GM19328 (cell line): ENCODE data around the gene PDZD2.
"Not testable (repeated sequence)": the region's sequence is repeated elsewhere in the genome, so short reads cannot be mapped to it uniquely, and the experiment has no call there.

Experiments used
- ATAC-seq: cut with Tn5 transposase; IDR thresholded peaks from one replicate; pipeline ENCODE4 v1.9.1; 2021; ENCODE audit warnings: mild to moderate bottlenecking, moderate library complexity; ENCODE audit not compliant: unreplicated experiment

Gene PDZD2

DNA sequence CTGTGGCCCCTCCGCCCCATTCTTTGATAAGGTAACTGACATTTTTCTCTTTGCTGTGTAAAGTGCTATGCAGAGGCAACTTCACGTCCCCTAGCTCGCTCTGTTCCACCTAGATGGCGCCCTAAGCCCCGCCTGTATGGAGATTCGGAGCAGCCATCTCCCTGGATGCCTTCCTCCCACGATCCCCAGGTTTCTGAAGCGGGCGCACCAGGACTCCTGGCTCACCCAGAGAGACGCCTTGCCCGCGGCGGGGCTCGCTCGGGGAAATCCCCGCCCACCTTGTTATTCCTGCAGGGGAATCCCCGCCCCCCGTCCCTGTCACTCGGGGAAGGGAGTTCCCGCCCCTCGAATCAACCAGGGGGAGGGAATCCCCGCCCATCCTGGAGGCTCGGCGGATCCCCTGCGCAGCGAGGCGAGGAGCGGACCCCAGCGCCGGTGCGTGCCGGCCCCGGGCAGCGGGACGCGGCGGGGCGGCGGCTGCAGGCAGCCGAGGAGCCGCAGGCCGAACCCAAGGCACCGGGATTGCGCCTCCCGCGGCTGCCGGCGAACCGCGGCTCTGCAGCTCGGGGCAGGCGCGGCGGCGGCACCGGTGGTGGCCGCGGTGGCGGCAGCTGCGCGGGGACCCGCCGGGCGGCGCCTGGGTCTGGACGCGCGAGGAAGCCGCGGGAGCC is at the start of gene PDZD2:
Gene PDZD2 (plus strand): TSS at position 384 of the 671 bp plus-strand sequence.
- ATAC-seq: peak; percentile 66

- no peak for ATAC-seq
Observed at GRCh38 chr5:31593665-31594064, 45.3 kb upstream of the PDZD2 start.

GRCh38 chr5:31596354-31596753 is 42.6 kb upstream of the PDZD2 start:
- no peak for ATAC-seq

DNA sequence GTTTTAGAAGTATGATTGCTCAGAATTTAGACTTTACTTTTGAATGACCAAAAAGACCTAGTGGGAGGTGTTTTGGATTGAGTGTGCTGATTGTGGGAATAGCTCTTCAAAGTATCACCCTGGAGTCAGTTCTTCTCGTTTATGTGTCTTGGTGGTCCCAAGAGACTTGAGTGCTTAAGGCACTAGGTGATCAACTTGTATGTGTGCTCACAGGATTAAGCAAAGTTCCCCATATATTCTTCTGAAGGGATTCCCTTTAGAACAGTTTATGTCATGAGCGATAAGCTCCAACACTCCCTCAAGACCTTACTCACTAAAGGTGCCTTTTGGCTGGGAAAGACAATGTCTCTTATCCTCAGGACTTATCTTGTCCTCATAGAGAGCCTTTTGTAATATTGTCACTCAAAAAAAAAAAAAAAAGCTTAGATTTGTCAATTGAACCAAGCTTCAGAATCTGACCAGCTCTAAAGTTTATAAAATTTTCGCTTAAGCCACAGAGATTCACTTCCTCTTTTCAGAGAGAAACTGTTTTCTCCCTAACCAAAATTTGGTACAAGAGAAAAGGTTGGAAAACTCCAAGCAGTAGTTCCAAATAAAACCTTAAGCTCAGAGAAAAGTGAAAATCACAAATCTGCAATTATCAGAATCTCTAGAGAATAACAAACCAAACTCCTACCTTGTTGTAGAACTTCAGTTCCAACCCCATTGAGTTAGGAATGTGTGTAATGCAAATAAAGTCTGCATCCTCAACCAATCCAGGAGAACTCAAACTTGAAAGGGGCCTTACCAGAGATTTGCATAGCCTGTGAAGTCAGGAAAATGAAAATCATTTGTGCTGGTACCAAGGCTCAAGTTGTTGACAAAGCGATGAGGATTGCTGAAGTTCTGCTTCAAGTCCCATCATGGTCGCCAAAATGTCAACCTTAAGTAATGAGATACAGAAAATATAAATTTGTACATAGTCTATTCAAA is 40.0 kb upstream of the PDZD2 start:
- no peak for ATAC-seq

GRCh38 chr5:31602305-31602704 is 36.6 kb upstream of the PDZD2 start:
- ATAC-seq: not testable (repeated sequence)

DNA sequence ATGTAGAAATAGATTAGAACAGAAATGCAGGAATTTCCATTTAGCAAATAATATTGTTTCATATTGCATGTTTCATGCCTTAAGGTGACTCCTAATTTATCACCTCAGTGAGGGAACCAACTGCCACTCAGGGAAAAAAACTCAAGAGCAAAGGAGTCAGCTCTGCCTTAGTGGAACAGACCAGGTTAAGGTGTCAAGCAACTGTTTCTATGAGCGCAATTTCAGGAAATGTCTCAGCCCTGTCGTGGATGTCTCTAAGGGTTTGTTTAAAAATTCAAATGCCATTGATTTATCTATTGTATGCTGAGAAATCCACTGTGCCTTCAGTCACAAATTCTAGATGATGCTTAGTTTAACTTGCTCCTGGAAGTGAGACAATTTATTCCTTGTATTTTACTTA is 34.7 kb upstream of the PDZD2 start:
- no peak for ATAC-seq

- no peak for ATAC-seq
Observed at GRCh38 chr5:31604644-31605043, 34.3 kb upstream of the PDZD2 start.

- ATAC-seq: no peak
Observed at GRCh38 chr5:31605920-31606319, 33.0 kb upstream of the PDZD2 start.

GRCh38 chr5:31607546-31607945 is 31.4 kb upstream of the PDZD2 start:
- no peak for ATAC-seq

GRCh38 chr5:31611002-31611401 is 27.9 kb upstream of the PDZD2 start:
- ATAC-seq: no peak

DNA sequence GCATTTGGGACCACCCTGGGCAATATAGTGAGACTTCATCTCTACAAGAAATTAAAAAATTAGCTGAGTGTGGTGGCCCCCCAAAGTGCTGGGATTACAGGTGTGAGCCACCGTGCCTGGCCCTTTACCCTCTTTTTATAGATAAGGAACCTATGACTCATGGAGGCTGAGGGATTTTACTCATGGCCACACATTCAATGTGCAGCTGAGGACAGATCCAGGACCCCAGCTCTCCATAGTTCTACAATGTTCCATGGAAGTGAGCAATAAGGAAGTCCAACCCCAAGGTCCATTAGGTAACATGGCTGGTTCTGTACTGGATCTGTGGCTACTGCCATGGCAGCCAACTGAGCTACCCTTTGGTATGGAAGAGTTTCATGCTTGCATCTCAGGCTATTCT is 25.3 kb upstream of the PDZD2 start:
- ATAC-seq: no peak

DNA sequence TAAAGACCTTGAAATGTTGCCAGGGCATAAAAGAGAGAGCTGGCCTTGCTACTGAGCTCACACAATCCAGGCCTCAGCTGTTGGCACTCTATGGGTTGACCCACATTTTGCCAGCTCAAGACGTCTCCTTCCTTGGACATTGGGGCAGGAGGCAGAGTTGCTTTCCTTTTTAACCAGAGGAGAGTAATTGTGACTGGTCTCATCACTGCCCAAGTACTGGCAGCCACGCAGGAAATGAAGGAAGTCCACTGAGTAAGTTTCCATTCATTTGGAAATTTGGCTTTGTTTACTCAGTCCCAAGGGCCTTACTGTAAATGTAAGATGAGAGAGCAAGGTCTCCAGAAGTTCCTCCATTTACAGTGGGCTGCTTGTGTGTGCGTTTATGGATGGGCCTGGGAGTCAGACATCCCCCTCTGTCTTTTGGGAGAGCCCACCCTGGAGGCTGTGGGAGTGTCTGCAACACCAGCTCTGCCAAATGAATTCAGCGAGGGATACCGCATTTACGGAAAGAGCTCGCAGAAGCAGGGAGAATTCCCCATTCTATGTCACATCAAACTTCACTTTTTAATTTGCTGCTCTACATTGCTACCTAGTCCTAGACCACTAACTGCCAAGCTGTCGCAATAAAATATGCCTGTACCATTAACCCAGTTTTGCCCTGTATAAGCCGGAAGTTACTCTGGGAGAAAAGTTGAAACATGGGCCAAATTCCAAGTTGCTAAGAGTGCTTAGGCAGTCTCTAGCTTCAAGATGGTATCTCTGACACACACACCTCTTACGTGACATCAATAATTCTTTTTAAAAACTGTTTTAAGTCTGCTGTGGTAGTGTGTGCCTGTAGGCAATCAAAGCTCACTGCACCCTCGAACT is 24.5 kb upstream of the PDZD2 start:
- no peak for ATAC-seq

DNA sequence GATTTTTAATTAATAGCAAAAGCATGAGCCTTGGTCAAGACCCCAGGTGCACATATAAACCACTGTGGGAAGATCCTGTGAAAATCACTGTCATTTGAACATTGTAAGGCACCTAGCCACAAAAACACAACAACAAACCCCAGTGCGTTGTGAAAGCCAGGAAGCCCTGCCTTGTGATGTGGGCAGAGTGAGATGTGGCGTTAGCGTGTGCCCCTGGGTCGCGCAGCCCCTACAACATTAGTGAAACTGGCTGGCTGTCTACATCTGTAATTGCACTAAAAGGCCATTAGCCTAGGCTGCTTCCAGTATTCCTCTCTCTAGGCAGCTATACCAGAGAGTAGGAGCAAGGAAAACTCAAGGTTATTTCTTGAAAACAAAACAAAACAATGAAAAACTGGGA is 21.1 kb upstream of the PDZD2 start:
- no peak for ATAC-seq

DNA sequence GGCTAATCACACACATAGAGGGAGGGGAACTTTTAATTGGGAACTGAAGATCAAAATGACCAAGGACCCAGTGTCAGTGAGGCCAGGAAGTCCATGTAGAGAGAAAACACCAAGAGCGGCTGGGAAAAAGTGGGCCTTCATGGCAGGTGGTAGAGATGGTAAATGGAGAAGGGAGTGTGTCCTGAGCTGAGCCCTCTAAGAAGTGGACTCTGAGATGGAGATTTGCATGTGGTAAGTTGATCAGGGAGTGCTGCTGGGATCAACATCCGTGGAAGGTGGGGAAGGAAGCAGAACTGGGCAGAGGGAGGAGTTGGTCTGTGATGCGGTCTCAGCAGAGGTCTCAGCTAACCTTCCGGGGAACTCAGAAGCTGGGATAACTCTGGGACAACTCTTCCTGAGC is 18.9 kb upstream of the PDZD2 start:
- no peak for ATAC-seq

DNA sequence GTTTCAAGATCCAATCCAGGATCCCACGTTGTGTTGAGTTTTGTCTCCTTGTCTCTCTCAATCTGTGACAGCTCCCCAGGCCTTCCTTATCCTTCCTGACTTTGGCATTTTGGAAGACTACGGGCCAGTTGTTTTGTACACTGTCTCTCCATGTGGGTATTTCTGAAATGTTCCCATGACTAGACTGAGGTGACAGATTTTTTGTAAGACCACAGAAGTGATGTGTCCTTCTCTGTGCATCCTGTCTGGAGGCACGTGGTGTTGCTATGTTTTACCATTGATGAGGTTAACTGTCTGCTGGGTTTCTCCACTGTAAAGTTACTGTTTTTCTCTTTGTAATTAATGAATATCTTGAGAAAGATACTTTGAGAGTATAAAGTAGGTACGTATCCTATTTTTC is 15.7 kb upstream of the PDZD2 start:
- no peak for ATAC-seq

GRCh38 chr5:31625394-31625793 is 13.5 kb upstream of the PDZD2 start:
- ATAC-seq: no peak

DNA sequence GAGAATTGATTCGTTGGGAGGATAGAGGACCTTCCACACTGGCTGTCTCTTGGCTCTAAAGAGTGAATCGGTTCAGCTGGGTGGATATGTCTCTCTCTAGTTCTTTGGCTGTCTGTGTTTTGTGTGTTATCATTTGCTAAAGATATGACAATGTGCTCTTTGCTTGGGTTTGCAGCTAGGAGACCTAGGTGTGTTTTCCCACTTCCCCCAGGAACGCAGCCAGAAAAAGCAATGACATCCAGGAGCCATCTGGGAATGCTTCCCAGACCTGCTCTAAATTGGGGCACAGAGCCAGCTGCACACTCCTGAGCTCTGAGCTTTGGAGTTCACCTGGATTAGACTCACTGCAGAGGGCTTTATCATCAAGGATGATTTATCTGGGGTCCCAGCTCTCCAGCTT is 12.8 kb upstream of the PDZD2 start:
- no peak for ATAC-seq

DNA sequence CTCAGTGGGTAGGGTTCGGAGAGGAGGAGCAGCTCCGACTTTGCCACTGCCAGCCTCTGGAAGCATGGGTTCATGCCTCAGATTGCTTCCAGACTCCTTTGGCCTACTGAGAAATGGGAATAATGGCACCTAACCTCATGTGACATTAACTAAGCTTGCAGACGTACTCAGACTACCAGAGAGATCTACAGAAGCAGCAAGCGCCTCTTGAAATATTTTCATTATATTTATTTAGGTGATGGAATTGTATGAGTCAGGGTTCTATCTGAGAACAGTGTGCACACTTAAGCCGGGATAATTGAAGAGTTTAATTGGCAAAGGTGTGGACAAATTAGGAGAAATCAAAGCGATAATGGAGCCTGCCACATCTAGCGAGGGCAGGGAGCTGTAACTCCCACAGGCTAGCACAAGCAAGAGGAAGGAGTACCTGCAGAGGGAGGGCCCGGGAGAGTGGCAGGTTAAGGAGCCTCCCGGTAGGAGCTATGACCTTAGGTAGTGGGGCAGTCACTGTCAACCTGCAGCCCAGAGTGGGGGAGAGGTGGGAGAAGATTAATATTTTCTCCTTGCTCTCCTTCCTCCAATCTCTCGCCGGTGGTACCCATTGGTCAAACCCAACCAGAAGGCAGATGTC is 12.2 kb upstream of the PDZD2 start:
- ATAC-seq: no peak

DNA sequence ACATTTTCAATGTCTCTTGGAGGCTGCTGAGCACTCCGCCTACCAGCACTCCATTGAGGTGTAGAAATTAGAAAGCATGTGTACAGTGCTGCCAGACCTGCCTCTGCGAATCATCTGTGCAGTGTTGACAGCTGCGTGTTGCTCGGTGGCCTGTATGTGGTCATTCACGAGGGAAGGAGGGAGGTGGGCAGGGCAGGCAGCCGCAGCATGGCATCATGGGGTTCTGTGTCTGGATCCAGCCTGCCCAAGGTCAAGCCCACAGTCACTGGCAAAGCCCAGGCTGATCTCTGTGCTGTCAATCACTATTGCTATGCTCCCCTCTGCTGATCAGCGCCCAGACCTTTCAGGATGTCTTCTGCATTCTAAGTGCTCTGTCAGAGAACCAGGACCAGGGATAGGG is 8.0 kb upstream of the PDZD2 start:
- no peak for ATAC-seq

GRCh38 chr5:31632460-31632859 is 6.5 kb upstream of the PDZD2 start:
- ATAC-seq: no peak

DNA sequence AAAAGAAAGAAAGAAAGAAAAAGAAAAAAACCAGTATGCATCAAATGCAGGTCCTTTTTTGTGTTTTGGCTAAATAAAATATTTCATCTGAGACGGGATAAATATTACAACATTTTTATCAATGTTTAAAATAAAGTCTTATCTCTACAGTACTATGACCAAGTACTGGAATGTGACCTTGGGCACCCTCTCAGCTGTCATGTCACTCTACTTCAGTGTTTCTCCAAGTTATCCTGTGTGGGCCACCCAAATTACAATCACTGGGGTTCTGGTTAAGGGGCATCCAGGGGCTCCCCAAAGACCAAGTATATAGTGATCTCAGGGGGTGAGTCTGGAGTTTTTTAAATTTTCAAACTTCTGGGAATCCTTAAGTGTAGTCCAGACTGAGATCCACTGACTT is 3.5 kb upstream of the PDZD2 start:
- ATAC-seq: no peak
